Keratinocyte (primary cell): Measurements from ENCODE around the gene KRT14.

Experiments
- CTCF ChIP-seq, 3 experiments: IDR thresholded peaks in 1 of 3; conservative IDR thresholded peaks in 1 of 3; optimal IDR thresholded peaks in 1 of 3; 2 replicates in 2 of 3; 3 replicates in 1 of 3; pipeline versions ENCODE3 to v1.5.1; 2011; ENCODE audit warnings: low read length in 3 of 3, mild to moderate bottlenecking in 3 of 3, moderate library complexity in 2 of 3, control low read depth in 1 of 3, inconsistent platforms in 1 of 3; ENCODE audit not compliant: insufficient read depth in 2 of 3; ENCODE audit errors: extremely low read depth in 1 of 3
- EZH2 ChIP-seq: IDR thresholded peaks from one replicate; pipeline ENCODE4 v1.6.1; 2012; ENCODE audit warnings: inconsistent platforms, mild to moderate bottlenecking, low read length, moderate library complexity

- TF ChIP-seq CTCF (optimal IDR thresholded peaks at IDR 0.05 in 1 of 3, IDR thresholded peaks at IDR 0.05 in 1 of 3, conservative IDR thresholded peaks at IDR 0.05 in 1 of 3; ENCODE audit: extremely low read depth in 1 of 3, insufficient read depth in 2 of 3, low read length in 3 of 3): no peak
- no peak for TF ChIP-seq EZH2
Observed at GRCh38 chr17:41585301-41586056, 1.2 kb downstream of the KRT14 start.
